B cell (primary cell): ENCODE measurements around the gene MYOM1. TPM values are rescaled to one million over a fixed set of nuclear protein-coding genes. Genes with fewer than 3 reads are reported as not detected.

ENCODE experiments used
- ATAC-seq: fragments of 200-7000 bp; cut with Tn5 transposase; one replicate; pipeline ENCODE4 v1.10.0; 2021; ENCODE audit warnings: low read depth, mild to moderate bottlenecking, moderate number of reproducible peaks, moderate library complexity
- CTCF ChIA-PET: fragments of 350-600 bp; sonication (Branson Sonifier 250); formaldehyde crosslinking; loops from one replicate; lab custom pipeline; 2021; ENCODE audit warnings: antibody characterized with exemption, inconsistent platforms; lab: Charles Lee
- POLR2A ChIA-PET: fragments of 350-600 bp; sonication (Branson Sonifier 250); formaldehyde crosslinking; loops from one replicate; lab custom pipeline; 2021; ENCODE audit warnings: antibody characterized with exemption; lab: Charles Lee
- DNase-seq: peaks from one replicate; pipeline ENCODE4 v3.0.0; 2013
- H2AFZ ChIP-seq: 2 replicates; pipeline ENCODE4 v1.6.1; 2012; ENCODE audit warnings: mild to moderate bottlenecking, low read depth, low read length; ENCODE audit not compliant: insufficient read depth, poor library complexity, severe bottlenecking
- H3K27ac ChIP-seq, 2 donors: 1 replicate in 1 of 2; 2 replicates in 1 of 2; pipeline ENCODE4 v1.5.1; 2012 to 2013; ENCODE audit warnings: low read length in 2 of 2, mild to moderate bottlenecking in 2 of 2, moderate library complexity in 1 of 2
- H3K27me3 ChIP-seq, 4 experiments: fragments of 200-600 bp in 1 of 4; sonication (generic) in 1 of 4; replicated peaks in 1 of 4; 1 replicate in 2 of 4; 2 replicates in 2 of 4; pipeline versions ENCODE4 v1.6.1 to v1.7.0; 2013 to 2016; ENCODE audit warnings: low read length in 3 of 4, mild to moderate bottlenecking in 2 of 4, mixed read lengths in 1 of 4, moderate library complexity in 1 of 4; ENCODE audit not compliant: insufficient read depth in 4 of 4, control insufficient read depth in 3 of 4; ENCODE audit errors: control extremely low read depth in 1 of 4
- H3K36me3 ChIP-seq, 2 experiments: replicated peaks in 1 of 2; 1 replicate in 1 of 2; 2 replicates in 1 of 2; pipeline versions ENCODE4 v1.6.1 to v1.7.1; 2013; ENCODE audit warnings: low read length in 1 of 2; ENCODE audit not compliant: insufficient read depth in 2 of 2, control insufficient read depth in 1 of 2; ENCODE audit errors: control extremely low read depth in 1 of 2, extremely low read depth in 1 of 2
- H3K4me1 ChIP-seq, 2 donors: fragments of 200-600 bp in 1 of 2; sonication (generic) in 1 of 2; 1 replicate in 1 of 2; 2 replicates in 1 of 2; pipeline versions ENCODE4 v1.5.1 to v1.6.1; 2013 to 2017; ENCODE audit warnings: low read length in 2 of 2; ENCODE audit not compliant: control insufficient read depth in 2 of 2, insufficient read depth in 2 of 2
- H3K4me2 ChIP-seq: replicated peaks from 2 replicates; pipeline ENCODE3; 2012; ENCODE audit warnings: mild to moderate bottlenecking, low read depth, low read length; ENCODE audit not compliant: poor library complexity, severe bottlenecking
- H3K4me3 ChIP-seq, 5 experiments: fragments of 200-600 bp in 1 of 5; sonication (generic) in 1 of 5; 1 replicate in 3 of 5; 2 replicates in 2 of 5; pipeline versions ENCODE4 v1.5.1 to v1.7.0; 2011 to 2016; ENCODE audit warnings: low read length in 4 of 5, mild to moderate bottlenecking in 4 of 5, low read depth in 2 of 5, control low read depth in 1 of 5, moderate library complexity in 1 of 5; ENCODE audit not compliant: insufficient read depth in 1 of 5; ENCODE audit errors: control extremely low read depth in 1 of 5, extremely low read depth in 1 of 5
- H3K79me2 ChIP-seq: fragments of 200-600 bp; sonication (generic); one replicate; pipeline ENCODE4 v1.6.0; 2016; ENCODE audit warnings: low read length; ENCODE audit not compliant: control insufficient read depth, insufficient read depth
- H3K9ac ChIP-seq: fragments of 200-600 bp; sonication (generic); 2 replicates; pipeline ENCODE4 v1.6.1; 2017; ENCODE audit warnings: mild to moderate bottlenecking, low read length, moderate library complexity
- H3K9me3 ChIP-seq, 3 donors: one replicate each; pipeline versions ENCODE4 v1.6.1 to v1.7.1; 2013; ENCODE audit warnings: low read length in 2 of 3; ENCODE audit not compliant: control insufficient read depth in 2 of 3, insufficient read depth in 1 of 3; ENCODE audit errors: control extremely low read depth in 1 of 3
- H4K20me1 ChIP-seq: 2 replicates; pipeline ENCODE4 v1.6.0; 2012; ENCODE audit warnings: mild to moderate bottlenecking, low read length; ENCODE audit not compliant: insufficient read depth, control insufficient read depth, poor library complexity, severe bottlenecking
- H3K27ac Mint-ChIP-seq: one replicate; pipeline ENCODE4 v1.8.0; 2021; ENCODE audit warnings: mixed read lengths
- H3K27me3 Mint-ChIP-seq: one replicate; pipeline ENCODE4 v1.8.0; 2021; ENCODE audit warnings: mixed read lengths
- H3K4me1 Mint-ChIP-seq: one replicate; pipeline ENCODE4 v1.8.0; 2021; ENCODE audit warnings: mixed read lengths
- H3K4me3 Mint-ChIP-seq: one replicate; pipeline ENCODE4 v1.8.0; 2021; ENCODE audit warnings: mixed read lengths
- H3K9me3 Mint-ChIP-seq: one replicate; pipeline ENCODE4 v1.8.0; 2022; ENCODE audit warnings: mixed read lengths; ENCODE audit not compliant: insufficient read depth
- EZH2 ChIP-seq: IDR thresholded peaks from 2 replicates; pipeline ENCODE4 v1.6.1; 2012; ENCODE audit warnings: borderline replicate concordance, low read depth, mild to moderate bottlenecking, moderate library complexity, low read length; ENCODE audit not compliant: insufficient read depth, poor library complexity, severe bottlenecking
- WGBS: methylation state at CpG from one replicate; pipeline ENCODE4 v1.1.5; 2013; ENCODE audit warnings: missing lambda C conversion rate; ENCODE audit not compliant: insufficient coverage; 5-methylcytosine and 5-hydroxymethylcytosine counted together
- intact Hi-C: fragments of 100-400 bp; cut with micrococcal nuclease; formaldehyde crosslinking; loops from one replicate; pipeline ENCODE4 v1.10.0; 2022
- polyA plus RNA-seq: library from polyadenylated mRNA; depleted of rRNA; stranded (reverse); fragments of >200 nt; gene quantifications from 2 replicates; pipeline ENCODE4 v1.2.3, GENCODE V29; 2012
- total RNA-seq, 2 donors: library from RNA; stranded (reverse); fragments of 120-200 nt in 1 of 2; gene quantifications; 1 replicate in 1 of 2; 2 replicates in 1 of 2; pipeline versions ENCODE4 v1.2.3 to v1.2.4, GENCODE V29; 2013 to 2022
- TF ChIP-seq, protein P1 (sequence below): fragments of 200-600 bp; IDR thresholded peaks from one replicate; pipeline ENCODE4 v1.8.0; 2022; ENCODE audit warnings: antibody characterized with exemption, mild to moderate bottlenecking

The MYOM1 gene
- total and polyA plus RNA-seq, 2 donors (not counting 1 experiment from before 2014, with no cell fraction given): 1.5 to 12.8 TPM

DNA sequence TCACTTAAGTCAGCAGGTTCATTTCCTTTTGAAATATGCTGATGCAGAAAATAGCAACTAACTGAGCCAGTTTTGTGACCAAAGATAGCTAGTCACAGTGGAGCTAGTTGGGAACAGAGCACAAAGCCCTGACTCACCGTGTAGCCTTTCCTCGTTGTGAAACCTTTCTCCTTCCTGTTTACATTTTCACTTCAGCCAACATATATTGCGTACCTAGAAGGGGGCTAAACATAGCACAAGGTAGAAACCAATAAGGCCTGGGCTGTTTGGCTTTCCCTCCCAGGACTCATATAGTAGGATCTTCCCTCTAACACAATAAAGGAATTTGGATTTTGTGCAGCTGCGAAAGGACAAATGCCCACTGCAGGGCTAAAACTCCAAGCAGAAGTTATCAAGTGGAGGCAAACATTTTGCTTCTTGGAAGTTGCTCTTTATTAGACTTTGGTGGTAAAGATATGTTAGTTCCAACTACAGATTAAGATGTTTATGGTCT is 182.3 kb downstream of the MYOM1 start:
- Mint-ChIP-seq H3K27ac (peak overlapping the region; percentile 78), H3K9me3 (no peaks in the 10 kb centered on the region), H3K4me3 (peak overlapping the region; percentile 15), H3K27me3 (no peaks in the 10 kb centered on the region), H3K4me1 (peaks cover 6% of the 10 kb centered on the region)
- ATAC-seq: peak; percentile 63
- TF ChIP-seq EZH2: no peak
- TF ChIP-seq, protein P1, sequence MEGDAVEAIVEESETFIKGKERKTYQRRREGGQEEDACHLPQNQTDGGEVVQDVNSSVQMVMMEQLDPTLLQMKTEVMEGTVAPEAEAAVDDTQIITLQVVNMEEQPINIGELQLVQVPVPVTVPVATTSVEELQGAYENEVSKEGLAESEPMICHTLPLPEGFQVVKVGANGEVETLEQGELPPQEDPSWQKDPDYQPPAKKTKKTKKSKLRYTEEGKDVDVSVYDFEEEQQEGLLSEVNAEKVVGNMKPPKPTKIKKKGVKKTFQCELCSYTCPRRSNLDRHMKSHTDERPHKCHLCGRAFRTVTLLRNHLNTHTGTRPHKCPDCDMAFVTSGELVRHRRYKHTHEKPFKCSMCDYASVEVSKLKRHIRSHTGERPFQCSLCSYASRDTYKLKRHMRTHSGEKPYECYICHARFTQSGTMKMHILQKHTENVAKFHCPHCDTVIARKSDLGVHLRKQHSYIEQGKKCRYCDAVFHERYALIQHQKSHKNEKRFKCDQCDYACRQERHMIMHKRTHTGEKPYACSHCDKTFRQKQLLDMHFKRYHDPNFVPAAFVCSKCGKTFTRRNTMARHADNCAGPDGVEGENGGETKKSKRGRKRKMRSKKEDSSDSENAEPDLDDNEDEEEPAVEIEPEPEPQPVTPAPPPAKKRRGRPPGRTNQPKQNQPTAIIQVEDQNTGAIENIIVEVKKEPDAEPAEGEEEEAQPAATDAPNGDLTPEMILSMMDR: no peak
- DNase-seq: peak; percentile 28
- Histone ChIP-seq H3K9me3 (no peaks in the 10 kb centered on the region), H3K36me3 (no peaks in the 10 kb centered on the region), H3K27ac (peak overlapping the region in 1 of 2 donors; percentile 34), H2AFZ (peak overlapping the region; percentile 45), H3K79me2 (no peaks in the 10 kb centered on the region), H3K4me2 (peak overlapping the region; percentile 45), H3K9ac (peak overlapping the region; percentile 26), H3K4me3 (no peak overlapping the region), H4K20me1 (no peaks in the 10 kb centered on the region), H3K27me3 (no peaks in the 10 kb centered on the region), H3K4me1 (peaks cover 5 to 6% of the 10 kb centered on the region in 2 donors)
- POLR2A ChIA-PET: no interaction called here
- intact Hi-C loops: no loop called here
- CTCF ChIA-PET: interaction anchor here (1.3 to 1.9 kb wide), 2 partner anchors 25 to 209 kb away, joined by 3 to 11 read pairs; no protein-coding TSS in a partner anchor
- WGBS: 8% methylated on average over 2 of the region's 4 CpGs

DNA sequence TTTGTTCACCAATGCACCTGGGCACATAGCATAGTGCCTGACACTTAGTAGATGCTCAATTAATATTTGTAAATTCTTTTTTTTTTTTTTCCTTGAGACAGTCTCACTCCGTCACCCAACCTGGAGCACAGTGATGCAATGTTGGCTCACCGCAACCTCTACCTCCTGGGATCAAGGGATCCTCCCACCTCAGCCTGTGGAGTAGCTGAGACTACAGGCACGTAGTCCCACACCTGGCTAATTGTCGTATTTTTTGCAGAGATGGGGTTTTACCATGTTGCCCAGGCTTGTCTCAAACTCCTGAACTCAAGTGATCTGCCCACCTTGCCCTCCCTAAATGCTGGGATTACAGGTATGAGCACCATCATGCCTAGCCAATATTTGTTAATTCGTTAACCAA is 183.7 kb downstream of the MYOM1 start:
- Mint-ChIP-seq H3K9me3 (no peaks in the 10 kb centered on the region), H3K4me1 (peaks cover 6% of the 10 kb centered on the region), H3K27me3 (no peaks in the 10 kb centered on the region), H3K4me3 (no peak overlapping the region), H3K27ac (no peak overlapping the region)
- Histone ChIP-seq H4K20me1 (no peaks in the 10 kb centered on the region), H3K4me3 (no peak overlapping the region), H3K79me2 (no peaks in the 10 kb centered on the region), H3K9ac (no peak overlapping the region), H3K27me3 (no peaks in the 10 kb centered on the region), H3K4me2 (no peak overlapping the region), H3K4me1 (peaks cover 5 to 6% of the 10 kb centered on the region in 2 donors), H3K27ac (no peak overlapping the region), H3K36me3 (no peaks in the 10 kb centered on the region), H2AFZ (no peak overlapping the region), H3K9me3 (peaks cover 0 to 1% (median 0%) of the 10 kb centered on the region in 3 donors)
- ChIA-PET POLR2A (no interaction called here), CTCF (interaction anchor here (1.3 to 1.9 kb wide), 2 partner anchors 26 to 210 kb away, joined by 3 to 11 read pairs; no protein-coding TSS in a partner anchor)
- intact Hi-C loops: no loop called here
- TF ChIP-seq, protein P1: no peak
- no peak for TF ChIP-seq EZH2
- ATAC-seq (no peak), DNase-seq (no peak)
- 96% methylated on average over 4 of the region's 5 CpGs for WGBS
